Smooth muscle cell of the coronary artery (primary cell): ENCODE results near the gene SPG21. TPM values are rescaled to one million over a fixed set of nuclear protein-coding genes. Genes with fewer than 3 reads are reported as not detected.

ENCODE experiments used
- total RNA-seq: library from RNA; depleted of rRNA; stranded (reverse); fragments of >200 nt; gene quantifications from 2 replicates; pipeline ENCODE4 v1.2.3, GENCODE V29; 2014; ENCODE audit warnings: low replicate concordance

The SPG21 gene
- total RNA-seq, result 41.0 and 62.0 TPM in 2 replicates

GRCh38 chr15:64989416-64990167, at the start of gene SPG21:
Gene SPG21, minus strand, starts transcription at chr15:64989914. Its CDS starts 6,345 bp downstream, at chr15:64983569.

GRCh38 chr15:65028921-65029735, 39.4 kb upstream of the SPG21 start, which contains the start of gene MTFMT:
Gene MTFMT, minus strand, starts transcription at chr15:65029639. Its CDS starts 26 bp downstream, at chr15:65029613.

Other genes with a start within 250 kb of the SPG21 start
- not detected in 2 replicates for gene RBPMS2, start 214.3 kb downstream of the SPG21 start, total RNA-seq
- gene PIF1, start 164.3 kb downstream of the SPG21 start, total RNA-seq, result 4.0 and 4.1 TPM in 2 replicates
- 12.6 and 48.2 TPM in 2 replicates for gene PLEKHO2, start 148.0 kb downstream of the SPG21 start, total RNA-seq
- gene ANKDD1A, start 78.0 kb downstream of the SPG21 start, total RNA-seq, result 3.2 and 15.3 TPM in 2 replicates
- gene MTFMT, start 39.7 kb upstream of the SPG21 start, total RNA-seq, result 7.0 and 10.7 TPM in 2 replicates
- not detected in 2 replicates for gene SLC51B, start 55.5 kb upstream of the SPG21 start, total RNA-seq
- gene RASL12, start 78.1 kb upstream of the SPG21 start, total RNA-seq, result 0.30 and 4.1 TPM in 2 replicates
- gene KBTBD13, start 86.8 kb upstream of the SPG21 start, total RNA-seq, result under 0.01 TPM in 1 of 2 replicates, not detected in the other
- gene UBAP1L, start 125.3 kb upstream of the SPG21 start, total RNA-seq, result 0.53 and 0.94 TPM in 2 replicates
- gene PDCD7, start 143.9 kb upstream of the SPG21 start, total RNA-seq, result 9.5 and 10.5 TPM in 2 replicates
- 26.7 and 33.0 TPM in 2 replicates for gene CLPX, start 195.4 kb upstream of the SPG21 start, total RNA-seq
- under 0.01 and 6.0 TPM in 2 replicates for gene CILP, start 221.6 kb upstream of the SPG21 start, total RNA-seq